Bone marrow (tissue), 2 donors: ENCODE results near the gene LYPD6B.

ENCODE experiments used
- DNase-seq, 2 donors: peaks; one replicate each; lab custom pipeline; 2025; lab: John Stamatoyannopoulos, UW

The LYPD6B gene

GRCh38 chr2:149076863-149077412 is 38.4 kb downstream of the LYPD6B start:
- no peak for DNase-seq

DNA sequence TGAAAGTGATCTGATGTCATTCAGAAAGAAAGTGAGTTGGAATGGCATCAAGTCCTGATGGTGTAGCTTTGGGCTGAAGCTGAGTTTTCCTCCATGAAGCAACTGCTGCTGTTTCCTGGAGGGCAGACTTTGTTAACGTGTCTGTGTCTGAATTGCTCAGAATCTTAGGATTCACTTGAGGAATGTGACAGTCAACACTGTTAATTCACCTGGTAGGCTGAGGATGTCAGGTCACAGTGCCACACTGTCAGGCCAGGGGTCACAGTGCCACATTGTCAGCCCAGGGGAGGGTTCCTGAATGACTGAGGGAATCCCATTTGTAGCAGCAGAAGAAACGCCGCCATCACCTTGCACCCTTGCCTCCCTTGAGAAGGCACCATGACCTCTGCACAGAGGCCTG is 39.4 kb downstream of the LYPD6B start:
- no peak for DNase-seq

GRCh38 chr2:149080099-149080498 is 41.6 kb downstream of the LYPD6B start:
- DNase-seq: no peak

- no peak for DNase-seq
Observed at GRCh38 chr2:149080971-149081370, 42.5 kb downstream of the LYPD6B start.

GRCh38 chr2:149082079-149082478 is 43.6 kb downstream of the LYPD6B start:
- no peak for DNase-seq

DNA sequence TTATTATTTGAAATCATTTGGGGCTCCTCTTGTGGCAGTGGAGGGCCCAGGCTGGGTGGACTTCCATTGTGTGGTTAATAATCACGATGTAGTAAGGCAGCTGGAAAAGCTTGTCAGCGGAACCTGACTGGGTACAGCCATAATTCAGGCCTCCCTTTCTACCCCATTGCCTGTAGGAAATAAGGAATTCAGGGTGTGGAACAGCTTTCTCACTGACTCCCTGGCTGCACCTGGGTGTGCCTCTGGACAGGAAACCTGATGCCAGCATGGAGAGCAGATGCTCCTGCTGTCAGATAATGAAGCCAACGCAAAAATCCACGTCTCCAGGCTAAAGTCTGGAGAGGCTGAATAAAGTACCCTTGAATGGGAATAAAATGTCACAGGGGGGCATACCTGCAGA is 44.2 kb downstream of the LYPD6B start:
- DNase-seq: no peak

GRCh38 chr2:149084924-149085795 is 46.7 kb downstream of the LYPD6B start:
- no peak for DNase-seq

DNA sequence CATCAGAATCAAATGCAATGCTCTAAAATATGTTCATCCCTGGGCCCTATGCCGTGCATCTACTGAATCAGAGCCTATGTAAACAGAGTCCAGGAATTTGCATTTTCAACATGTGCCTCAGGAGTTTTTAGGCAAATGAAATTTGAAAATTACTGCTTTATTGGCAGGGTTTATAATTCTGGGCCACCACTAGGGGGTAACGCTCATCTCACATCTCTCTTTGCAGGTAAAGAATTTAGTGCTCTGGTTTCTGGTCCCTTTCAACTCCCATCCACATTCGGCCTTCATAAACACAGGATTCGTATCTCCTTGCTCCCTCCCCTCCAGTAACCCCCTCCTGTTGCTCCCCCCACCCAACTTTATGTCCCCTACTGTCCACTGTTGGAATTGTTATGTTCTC is 49.3 kb downstream of the LYPD6B start:
- DNase-seq: no peak

DNA sequence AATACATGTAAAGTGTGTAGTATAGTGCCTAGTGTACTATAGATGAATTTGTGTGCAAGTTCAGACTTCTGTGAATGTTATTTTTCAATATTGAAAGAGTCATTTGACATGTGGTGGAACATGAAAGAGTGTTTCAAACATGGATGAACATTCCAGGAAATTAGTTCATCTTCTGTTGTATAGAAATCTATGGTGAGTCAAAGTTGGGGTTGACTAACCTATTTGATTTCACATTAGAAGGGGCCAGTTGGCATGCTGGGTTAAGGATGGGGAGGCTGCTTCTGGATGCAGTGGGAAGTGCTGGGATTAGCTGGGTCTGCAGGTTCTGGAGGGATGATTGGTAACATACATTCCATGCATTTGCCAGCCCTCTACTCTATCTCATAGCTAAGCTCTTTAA is 50.6 kb downstream of the LYPD6B start:
- no peak for DNase-seq

GRCh38 chr2:149090706-149091105 is 52.2 kb downstream of the LYPD6B start:
- DNase-seq: no peak

GRCh38 chr2:149093579-149093978 is 55.1 kb downstream of the LYPD6B start:
- no peak for DNase-seq

DNA sequence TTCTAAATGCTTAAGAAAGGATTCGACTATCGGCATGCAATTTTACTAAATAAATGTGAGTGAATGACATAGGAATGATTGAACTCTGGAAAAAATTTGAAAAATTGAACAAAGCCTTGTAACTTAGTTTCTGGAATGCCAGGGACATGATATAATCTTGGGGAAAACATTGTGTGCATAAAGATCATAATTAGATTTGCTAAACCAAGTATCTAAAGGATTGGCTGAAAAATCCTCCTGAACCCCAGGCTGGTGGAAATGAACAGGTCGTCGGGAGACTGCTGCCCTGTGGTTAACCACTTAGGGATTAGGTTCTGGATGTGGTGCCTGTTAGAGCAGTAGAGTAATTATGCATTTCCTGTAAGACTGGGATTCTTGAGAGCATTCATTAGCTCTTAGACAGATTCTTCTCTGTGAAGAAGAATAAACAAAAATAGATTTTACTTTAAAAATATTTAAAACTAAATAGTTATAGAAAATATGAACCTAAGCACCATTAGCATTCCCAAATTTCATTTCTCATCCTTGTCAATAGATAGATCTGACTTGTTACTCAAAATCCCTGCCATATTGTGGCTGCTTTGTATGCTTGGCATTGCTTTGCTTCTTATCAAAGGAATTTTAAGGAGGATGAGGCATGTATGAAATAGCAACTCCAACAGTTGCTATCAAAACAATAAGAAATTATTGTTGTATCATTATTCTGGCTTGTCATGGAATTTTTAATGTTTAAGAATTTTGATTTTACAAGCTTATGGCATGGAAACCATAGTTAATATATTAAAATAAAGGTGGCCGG is 55.9 kb downstream of the LYPD6B start:
- DNase-seq: no peak

DNA sequence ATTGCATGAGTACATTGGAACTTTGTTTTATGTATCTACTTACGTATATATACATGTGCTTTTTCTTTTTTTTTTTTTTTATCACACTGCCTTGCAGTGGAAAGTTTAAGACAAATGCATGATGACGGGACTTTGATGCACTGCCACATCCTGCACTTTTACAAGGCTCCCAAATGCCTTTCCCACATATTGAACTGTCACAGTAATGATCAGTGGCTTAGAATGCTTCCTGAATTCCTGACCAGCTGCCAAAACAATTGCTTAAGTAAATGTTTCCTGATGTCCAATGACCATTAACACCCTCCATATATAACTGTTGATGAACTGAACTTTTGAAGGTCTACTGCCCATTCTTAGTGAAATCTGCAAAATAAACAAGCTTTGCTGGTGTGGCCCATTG is 60.2 kb downstream of the LYPD6B start:
- DNase-seq: no peak

GRCh38 chr2:149099298-149099697 is 60.8 kb downstream of the LYPD6B start:
- DNase-seq: no peak

- DNase-seq: no peak
Observed at GRCh38 chr2:149100739-149101699, 62.5 kb downstream of the LYPD6B start.

- no peak for DNase-seq
Observed at GRCh38 chr2:149101818-149102217, 63.3 kb downstream of the LYPD6B start.

- no peak for DNase-seq
Observed at GRCh38 chr2:149103081-149103620, 64.7 kb downstream of the LYPD6B start.

- no peak for DNase-seq
Observed at GRCh38 chr2:149104221-149104620, 65.7 kb downstream of the LYPD6B start.

DNA sequence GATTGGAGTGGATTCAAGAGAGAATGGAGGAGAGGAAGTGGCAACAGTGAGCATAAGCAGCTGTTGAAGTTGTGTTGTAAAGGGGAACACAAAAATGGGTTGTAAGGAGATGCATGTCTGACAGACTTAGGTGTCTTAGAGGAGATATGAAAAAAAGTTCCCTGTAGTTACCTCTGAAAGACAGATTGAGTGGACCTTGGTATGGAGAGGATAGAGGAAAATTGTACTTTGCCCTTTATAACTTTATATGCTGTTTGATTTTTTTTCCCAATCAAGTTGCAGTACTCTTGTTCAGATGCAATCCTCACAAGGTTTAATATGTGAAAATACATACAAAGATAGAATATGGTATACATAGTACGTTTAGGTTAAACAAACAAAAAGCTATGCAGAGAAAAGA is 73.6 kb downstream of the LYPD6B start:
- no peak for DNase-seq

DNA sequence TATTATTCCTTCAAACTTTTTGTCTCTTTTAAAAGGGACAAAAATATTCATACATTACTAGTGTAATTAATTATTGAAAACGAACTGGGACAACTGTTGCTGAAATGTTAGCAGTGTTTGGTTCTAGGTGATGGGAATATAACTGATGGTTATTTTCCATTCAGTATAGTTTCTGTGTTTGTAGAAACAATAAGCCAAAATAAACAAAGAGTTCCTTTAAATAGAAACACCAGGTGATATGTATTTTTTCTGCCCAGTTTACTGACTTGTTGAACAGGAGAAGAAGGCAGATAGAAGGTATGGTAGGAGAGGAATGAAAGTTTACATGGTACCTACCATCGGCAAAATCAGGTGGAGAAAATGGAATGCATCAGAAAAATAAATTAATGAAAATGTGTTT is 74.2 kb downstream of the LYPD6B start:
- no peak for DNase-seq

GRCh38 chr2:149115781-149116180 is 77.3 kb downstream of the LYPD6B start:
- DNase-seq: no peak
